T-helper 2 cell treated with Interferon-gamma antibody and Interleukin-4, amounts not matched to agents 100 ng/mL and 5 ng/mL, for 36 hours (primary cell): ENCODE measurements around the gene GPC3. TPM values are rescaled to one million over a fixed set of nuclear protein-coding genes. Genes with fewer than 3 reads are reported as not detected.

ENCODE experiments used
- intact Hi-C: fragments of 100-400 bp; cut with micrococcal nuclease; formaldehyde crosslinking; loops from one replicate; pipeline ENCODE4 v1.15.1; 2023
- total RNA-seq: library from RNA; stranded (reverse); gene quantifications from 2 replicates; pipeline ENCODE4 v1.2.3, GENCODE V29; 2022

GPC3 gene
- total RNA-seq, 1 donor from 2014 or later, result 0.45 TPM

DNA sequence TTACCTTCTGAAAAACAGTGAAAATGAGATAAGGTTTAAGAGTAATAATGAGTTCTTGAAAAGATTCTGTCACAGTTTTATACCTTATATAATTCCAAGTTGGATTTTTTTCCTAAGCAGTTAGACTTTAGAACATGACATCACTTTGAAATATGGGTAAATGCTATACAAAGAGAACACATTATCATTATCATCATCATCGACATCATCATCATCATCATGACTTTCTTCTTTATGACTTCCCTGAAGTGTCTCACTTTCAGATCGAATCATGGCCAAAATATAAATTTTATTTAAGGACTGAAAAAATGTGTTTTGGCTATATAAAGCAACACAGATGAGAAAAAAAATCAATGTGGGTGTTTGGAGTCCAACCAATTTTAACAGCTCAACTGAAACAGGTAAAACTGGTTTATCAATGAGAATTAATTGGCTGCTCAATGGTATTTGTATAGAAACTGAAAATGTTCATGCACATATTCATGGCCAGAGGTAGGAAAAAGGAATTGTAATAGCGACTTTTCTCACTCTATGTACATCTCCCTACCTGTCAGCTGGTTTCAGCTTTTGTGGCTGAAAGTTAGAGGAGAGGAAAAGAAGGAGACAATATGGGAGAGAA is 327.0 kb downstream of the GPC3 start:
- intact Hi-C loops, result no loop called here

DNA sequence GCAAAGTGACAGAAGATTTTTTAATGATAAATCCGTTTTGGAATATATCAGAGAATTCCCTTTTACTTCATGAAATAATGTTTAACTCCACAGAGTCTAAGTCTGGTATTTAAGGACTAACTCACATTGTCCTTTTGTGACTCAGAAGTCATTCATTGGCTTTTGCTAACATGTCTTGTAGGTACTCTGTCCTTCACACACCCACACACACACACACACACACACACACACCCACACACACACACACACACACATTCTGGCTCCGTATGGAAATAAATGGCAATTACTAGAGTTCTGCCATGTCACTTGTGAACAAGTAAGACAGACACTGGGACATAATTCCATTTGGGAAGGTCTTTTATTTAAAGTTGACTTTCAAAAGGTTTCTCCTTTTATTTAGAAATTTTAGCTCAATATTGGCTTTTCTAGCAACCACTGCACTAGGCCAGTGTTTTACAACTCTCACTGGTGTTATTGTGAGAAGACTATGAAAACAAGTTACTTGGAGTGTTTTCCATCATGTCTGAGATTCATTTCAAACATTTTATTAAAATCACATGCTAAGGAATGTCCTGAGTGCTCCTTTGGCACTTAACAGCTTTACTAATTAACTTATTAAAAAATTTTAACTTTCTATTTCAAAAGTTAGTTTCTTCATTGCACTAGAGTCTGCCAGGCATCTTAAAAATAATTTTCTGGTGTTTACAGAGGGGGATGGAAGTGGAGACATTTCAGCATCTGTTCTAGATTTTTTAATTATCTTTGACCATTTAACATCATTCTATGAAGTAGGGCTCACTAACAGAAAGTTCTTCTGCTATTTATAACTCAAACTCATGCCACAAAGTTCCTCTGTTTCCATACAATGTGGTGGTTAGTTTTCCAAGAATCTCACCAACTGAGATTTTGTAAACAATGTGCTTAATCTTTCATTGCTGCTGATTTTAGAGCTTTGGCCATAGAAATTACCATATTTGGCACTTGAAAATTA is 329.8 kb downstream of the GPC3 start:
- intact Hi-C loops, result no loop called here

DNA sequence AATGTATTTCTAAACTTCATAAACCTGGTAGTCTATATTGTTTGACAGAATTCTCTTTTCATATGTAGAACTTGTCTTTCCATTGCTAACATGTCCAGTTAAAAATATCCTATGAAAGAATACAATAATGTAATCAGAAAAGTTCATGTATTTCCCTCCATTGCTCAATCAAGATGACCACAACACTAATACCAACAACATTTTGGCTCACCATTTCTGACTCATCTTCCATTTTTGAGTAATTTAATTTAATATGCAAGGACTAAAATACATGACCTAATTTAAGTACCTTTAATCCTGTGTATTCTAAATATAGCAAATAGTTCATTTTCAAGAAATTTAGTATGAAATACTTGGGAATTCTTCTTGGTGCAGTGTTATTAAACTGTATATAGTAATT is 330.6 kb downstream of the GPC3 start:
- intact Hi-C loops, result no loop called here

DNA sequence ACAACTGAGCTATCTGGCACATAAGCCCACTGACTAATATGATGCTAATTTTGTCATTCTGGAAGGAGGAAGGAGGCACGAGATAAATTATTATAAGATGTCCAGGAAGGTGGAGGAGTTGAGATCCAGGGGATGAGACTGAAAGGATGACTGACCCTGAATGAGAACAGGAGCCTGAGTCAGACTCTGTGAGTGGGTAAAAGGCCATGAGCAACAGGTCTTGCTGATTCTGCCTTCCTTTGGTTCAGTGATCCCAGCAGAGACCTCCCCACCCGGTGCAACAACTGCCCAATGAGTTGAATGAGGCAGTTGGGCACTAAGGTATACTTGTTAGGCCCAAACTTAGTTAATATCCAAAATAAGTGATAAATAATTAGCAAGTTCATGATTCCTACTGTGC is 332.0 kb downstream of the GPC3 start:
- intact Hi-C loops, result no loop called here

DNA sequence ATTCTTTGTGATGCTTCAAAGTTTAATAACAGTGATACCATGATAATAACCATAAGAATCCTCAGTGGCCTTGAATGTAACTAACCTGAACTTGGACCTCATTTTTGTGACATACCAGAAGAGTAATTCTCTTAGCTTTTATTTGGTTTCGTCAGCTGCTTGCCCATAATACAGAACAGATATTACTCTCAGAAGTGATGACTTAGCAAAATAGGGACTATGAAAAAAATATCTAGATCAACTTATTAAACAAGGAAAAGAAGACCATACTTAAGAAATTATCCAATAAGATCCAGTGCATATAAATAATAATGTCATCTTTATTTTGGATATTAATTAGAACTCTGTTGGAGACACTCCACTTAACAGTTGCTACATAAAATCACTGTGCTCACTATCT is 333.2 kb downstream of the GPC3 start:
- intact Hi-C loops, result no loop called here

DNA sequence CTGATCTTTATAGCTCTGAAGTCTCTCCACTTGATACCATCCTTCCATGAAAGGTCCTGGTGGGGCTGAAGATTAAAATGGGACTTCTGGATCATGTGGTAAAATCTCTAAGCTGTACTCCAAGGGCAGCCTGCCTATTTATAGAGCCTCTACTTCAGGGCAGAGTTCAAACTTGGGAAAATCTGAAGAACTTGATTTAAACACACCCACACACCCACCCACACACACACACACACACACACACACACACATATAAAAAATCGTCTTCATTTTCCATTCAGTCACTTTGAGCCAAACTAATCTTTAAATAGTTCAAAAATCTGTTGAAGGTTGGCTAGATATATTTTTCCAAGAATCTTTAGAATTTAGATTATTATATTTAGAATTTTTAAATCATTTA is 335.2 kb downstream of the GPC3 start:
- intact Hi-C loops, result no loop called here

DNA sequence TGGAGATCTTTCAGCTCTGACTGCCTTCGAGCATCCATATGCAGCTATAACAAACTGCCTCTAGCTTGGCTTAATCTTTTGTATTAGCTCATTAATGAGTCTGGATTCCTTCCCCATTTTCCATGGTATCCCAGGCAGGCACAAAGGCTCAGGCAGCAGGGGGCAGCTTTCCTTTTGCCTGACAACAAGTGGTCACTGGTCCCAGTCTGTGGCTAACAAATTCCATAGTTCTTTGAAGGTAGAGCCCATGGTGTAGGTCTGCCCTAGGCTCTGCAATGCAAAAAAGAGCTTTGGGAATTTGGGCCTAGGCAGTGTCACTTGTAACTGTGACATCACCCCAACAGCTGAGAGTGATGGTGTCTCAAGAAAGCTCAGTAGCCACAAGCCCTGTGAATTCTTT is 335.7 kb downstream of the GPC3 start:
- intact Hi-C loops, result no loop called here

DNA sequence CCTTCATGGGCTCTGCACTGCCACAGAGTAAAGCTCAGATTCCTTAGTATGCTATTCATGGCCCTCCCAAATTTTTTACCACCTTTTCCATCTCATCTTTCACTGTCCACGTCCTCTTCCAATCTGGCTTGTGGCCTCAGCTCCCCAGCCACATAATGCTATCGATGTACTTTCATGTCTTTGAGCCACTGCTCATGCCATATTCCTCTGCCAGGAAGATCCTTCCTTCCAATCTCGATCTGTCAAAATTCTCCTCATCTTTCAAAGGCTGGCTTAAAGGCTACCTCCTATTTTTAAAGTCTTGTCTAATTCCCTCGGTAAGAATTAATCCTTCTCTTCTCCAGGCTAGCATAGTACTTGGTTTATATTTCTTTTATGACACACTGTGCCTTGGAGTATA is 336.8 kb downstream of the GPC3 start:
- intact Hi-C loops, result no loop called here

DNA sequence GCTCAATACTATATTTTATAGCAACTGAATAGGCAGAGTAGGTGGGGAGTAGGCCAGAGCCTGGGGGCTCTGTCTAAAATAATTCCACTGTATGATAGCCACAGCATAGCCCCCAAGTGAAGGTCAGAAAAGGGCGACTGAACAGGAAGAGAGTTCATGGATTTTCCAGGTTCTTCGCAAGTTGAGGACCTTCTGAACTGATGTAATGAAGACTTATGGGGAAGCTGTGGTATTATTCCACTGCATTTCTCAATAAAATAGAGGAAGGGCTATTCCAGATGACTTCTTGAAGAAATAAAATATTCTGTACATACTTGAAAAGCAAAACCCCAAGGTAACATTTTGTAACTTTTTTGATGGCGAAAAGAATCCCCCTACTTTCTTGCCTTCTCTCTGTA is 338.7 kb downstream of the GPC3 start:
- intact Hi-C loops, result no loop called here

DNA sequence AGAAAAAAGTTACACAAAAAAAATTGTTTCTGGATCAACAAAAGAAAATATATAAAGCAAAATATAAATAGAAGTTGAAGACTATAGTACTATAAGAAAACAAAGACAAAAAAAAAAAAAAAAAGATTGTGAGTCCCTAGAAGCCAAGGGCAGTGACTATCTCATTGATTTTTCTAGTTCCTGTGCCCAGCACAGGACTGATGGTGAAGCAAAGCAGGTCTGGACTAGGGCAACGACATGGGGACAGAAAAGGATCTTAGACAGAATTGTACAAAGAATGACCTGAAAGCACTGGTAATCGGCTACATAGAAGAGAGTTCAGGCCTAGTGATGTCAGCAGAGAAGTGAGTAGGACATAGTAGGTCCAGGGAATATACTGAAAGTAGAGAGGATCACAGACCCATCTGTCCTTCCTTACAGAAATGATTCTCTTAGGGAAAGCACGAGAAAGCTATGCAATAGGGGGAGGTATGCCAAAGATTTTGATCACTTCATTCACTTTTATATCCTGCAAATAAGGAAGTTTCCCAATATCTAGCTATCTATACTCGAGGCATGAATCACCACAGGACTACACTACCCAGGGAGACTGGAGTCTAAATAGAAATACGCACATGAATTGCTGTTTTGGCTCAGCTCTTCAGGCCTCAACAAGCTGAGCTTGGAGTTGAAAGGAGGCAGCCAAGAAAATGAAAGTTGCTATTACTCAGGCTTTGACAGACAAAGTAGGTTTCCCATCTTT is 339.2 kb downstream of the GPC3 start:
- intact Hi-C loops, result no loop called here

DNA sequence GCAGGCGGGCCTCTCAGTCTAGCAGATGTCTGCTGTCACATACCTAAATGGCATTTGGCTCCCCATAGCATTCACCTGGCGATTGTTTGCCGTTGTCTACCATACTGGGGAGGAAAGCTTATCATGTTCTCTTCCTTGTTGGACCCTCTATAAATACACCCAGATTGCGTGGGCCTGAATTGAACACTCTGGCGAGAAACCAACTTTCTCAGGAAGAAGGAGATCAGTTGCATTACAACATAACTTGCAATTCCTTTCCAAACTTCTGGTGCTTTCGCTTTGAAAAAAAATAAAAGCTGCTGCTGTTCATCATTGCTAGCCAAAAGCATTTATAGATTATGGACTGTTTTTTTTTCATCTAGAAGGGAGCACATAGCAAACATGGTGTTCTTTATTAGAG is 340.1 kb downstream of the GPC3 start:
- intact Hi-C loops, result no loop called here

DNA sequence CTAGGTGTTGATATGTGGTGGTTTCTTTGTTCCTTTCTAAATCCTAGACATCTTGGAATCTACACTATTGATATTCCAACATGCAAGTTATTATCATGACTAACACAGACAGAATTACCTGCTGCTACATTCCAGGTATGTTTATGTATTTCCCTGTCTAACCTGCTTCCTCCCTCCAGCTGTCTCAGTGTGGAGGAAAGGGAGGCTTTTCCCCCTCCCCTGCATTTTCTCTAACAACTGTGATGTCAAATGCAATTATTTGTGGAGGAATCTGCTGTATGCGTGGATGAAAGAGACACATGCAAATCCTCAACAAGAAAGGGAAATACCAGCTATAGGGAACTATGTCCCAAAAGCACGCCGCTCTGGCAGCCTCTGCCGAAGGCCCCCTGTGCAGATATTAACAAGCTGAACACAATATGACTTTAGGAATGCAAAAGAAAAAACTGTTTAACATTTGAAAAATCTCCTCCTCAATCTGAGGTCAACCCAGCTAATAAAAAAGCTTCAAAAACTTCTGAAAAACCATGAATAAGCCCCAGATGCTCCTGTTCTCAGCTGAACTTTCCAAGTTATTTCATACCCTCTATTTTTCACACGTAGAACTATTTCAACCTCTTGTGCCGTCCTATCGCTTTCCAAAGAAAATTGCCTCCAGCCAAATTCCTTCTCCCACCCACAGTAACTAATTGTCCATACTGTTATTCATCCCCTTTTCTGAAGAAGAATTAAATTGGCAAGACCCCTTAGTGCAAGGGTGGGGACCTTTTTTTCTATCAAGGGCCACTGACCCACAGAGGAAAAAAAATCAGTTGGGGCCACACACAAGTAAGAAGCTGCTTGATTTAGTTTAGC is 345.0 kb downstream of the GPC3 start:
- intact Hi-C loops, result no loop called here

DNA sequence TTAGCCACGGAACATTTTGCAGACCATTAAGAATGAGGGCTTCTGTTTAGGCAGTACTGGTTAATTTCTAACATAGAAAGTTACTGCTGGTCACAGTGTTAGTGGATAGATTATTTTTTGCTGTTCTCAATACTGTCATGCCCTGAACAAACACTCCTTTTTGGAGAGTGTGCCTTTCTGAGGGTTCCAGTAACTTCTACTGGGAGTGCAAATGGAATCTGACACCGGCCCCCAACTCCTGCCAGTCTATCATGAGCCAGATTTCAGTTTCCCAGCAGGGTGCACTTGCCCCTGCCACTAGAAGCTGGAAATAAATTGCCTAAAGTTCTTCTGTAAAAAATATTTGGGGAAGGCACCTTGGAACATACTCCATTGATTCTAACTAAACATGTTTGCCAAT is 345.7 kb downstream of the GPC3 start:
- intact Hi-C loops, result no loop called here

DNA sequence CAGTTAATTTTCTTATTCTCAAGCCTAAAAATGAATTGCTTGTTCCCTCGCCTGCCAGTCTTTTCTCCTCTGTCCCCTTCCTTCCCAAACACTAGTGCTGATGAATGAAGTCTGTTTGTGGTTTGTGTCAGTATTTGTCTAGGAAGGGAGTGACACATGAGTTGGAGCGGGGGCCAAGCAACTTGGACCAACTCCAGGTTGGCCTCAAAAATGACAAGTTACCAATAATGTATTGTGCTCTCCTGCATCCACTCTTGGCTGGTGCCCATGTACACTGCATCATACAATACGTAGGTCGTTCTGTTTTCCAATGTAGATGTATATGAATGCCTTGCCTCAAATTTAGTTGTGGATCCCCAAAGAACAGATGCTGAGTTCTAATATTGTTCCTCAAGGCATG is 347.1 kb downstream of the GPC3 start:
- intact Hi-C loops, result no loop called here

DNA sequence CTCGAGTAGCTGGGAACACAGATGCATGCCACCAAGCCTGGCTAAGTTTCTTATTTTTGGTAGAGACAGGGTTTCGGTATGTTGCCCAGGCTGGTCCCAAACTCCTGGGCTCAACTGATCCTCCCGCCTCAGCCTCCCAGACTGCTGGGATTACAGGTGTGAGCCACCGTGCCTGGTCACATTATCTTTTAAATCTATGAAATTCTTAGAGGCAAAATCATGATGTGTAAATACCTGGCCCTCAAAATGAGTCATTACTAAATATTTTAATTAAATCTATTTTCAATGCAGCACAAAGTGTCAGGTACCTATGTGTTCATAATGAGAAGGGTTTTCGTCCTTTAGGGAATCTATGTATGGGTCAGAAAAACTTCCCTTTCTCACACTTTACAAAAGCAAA is 347.6 kb downstream of the GPC3 start:
- intact Hi-C loops, result no loop called here

DNA sequence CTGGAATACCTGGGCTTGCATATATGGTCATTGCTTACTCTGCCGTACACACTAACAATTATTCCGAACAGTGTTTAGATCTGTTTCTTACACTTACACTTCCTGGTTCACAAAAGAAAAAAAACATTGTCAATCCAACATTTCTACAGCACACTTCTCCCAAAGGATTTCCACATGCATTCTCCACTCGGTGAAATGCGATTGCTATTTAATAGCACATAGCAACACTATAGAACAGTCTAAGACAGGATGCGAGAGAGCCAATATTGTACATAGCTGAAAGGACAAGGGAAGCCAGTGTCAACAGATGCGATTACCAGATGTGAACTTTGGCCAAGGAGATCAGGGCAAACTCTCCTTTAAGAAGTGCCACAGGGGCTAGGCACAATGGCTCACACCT is 349.4 kb downstream of the GPC3 start:
- intact Hi-C loops, result no loop called here

DNA sequence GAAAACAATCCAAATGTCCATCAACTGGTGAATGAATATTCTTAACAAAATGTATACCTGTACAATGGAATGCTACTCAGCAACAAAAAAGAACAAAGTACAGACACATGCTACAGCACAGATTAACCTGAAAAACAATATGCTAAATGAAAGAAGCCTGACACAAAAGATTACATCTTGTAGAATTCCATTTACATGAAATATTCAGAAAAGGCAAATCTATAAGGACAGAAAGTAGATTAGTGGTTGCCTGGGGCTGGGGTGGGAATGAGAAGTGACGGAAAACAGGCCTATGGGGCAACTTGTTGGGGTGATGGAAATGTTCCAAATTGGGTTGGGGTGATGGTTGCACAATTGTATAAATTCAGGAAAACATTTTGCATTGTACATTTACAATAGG is 351.0 kb downstream of the GPC3 start:
- intact Hi-C loops, result no loop called here

DNA sequence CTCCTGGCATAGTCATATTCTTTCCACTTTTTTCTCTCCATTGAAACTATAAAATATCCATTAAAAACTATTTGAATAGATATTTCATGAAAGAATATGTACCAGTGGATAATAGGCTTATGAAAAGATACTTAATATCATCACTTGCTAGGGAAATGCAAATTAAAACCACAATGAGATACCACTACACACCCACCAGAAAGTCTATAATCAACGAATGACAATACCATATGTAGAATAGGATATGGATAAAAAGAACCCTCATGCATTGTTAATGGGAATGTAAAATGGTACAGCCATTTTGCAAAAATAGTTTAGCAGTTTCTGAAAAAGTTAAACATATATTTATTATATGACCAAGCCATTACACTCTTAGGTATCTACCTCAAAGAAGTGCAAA is 351.4 kb downstream of the GPC3 start:
- intact Hi-C loops, result no loop called here

DNA sequence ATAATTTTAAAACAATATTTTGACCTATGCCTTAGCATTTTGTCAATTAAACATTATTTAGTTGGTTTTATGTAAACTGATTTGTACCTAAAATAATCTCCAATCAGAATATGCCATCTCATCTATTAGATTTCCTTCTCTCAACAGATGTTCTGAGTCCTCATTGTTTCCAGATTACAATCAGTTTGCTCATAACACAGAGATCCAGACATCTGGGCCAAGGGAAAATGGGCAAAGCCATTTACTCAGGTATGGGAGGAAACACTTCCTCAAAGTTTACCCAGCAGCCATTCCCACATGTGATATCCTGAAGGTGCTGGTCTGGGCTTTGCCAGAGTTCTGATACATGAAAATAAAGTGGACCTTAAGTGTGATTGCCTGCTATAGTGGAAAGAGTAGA is 352.2 kb downstream of the GPC3 start:
- intact Hi-C loops, result no loop called here

DNA sequence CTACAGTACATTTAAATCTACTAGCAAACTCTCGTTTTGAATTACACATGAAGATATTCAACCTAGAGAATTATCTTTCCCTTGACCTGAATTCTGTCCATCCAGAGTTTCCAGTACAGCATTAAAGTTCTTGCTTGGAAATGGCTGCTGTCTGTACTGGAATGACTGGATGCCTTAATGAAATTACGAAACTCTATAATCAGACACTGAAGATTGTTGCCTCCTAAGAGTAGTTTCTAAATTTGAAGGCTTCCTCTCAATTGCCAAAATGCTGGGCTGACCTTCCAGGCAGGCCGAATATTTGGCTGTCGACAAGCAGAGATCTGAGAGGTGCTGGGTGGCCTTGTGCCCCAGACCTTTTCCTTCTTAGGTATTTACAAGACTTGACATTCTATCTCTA is 355.0 kb downstream of the GPC3 start:
- intact Hi-C loops, result no loop called here

DNA sequence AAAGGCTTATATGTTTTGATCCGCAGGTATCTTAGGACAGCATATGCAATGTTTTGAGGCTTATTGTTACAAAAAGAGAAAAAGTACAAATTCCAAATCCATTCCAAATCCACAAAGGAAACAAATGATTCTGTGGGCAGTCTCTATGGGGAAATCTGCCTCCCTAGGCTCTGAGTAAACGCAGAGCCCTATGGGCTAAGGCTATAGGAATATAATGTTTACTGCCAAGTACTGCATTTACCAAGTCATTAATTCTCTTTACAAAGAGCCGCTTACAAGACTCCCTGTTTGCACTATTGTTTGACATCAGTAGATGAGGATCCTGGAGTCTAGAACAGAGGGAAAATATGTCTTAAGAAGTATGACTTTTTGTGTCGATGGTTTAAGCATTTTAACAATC is 357.7 kb downstream of the GPC3 start:
- intact Hi-C loops, result no loop called here
